HepG2 (cell line): ENCODE measurements around the gene CKB. TPM values are rescaled to one million over a fixed set of nuclear protein-coding genes. Genes with fewer than 3 reads are reported as not detected.

ENCODE experiments used
- GATAD2A ChIP-seq: IDR thresholded peaks from 2 replicates; pipeline ENCODE4 v1.6.1; 2016
- HOXD1 ChIP-seq: sonication (generic); formaldehyde crosslinking; IDR thresholded peaks from 2 replicates; pipeline ENCODE4 v1.5.0; 2020; ENCODE audit warnings: missing genetic modification reagents
- MATR3 ChIP-seq: sonication (generic); formaldehyde crosslinking; IDR thresholded peaks from 2 replicates; pipeline ENCODE4 v1.4.0; 2020; ENCODE audit warnings: missing genetic modification reagents
- NFYB ChIP-seq: sonication (generic); formaldehyde crosslinking; IDR thresholded peaks from 2 replicates; pipeline ENCODE4 v1.4.0; 2020; ENCODE audit warnings: missing genetic modification reagents
- PPARG ChIP-seq: conservative IDR thresholded peaks from 2 replicates; pipeline ENCODE4 v1.6.1; 2016; ENCODE audit warnings: missing biosample characterization, missing genetic modification reagents
- RFXANK ChIP-seq: IDR thresholded peaks from 2 replicates; pipeline ENCODE4 v1.6.1; 2016
- SRSF1 ChIP-seq: fragments of 200-400 bp; formaldehyde crosslinking; optimal IDR thresholded peaks from 2 replicates; pipeline ENCODE3; 2017; ENCODE audit warnings: mild to moderate bottlenecking, low read depth, low read length, moderate library complexity
- ZNF451 ChIP-seq: sonication (generic); formaldehyde crosslinking; IDR thresholded peaks from 2 replicates; pipeline ENCODE4 v1.5.0; 2020; ENCODE audit warnings: mild to moderate bottlenecking, missing genetic modification reagents
- ZNF501 ChIP-seq: sonication (generic); formaldehyde crosslinking; IDR thresholded peaks from 2 replicates; pipeline ENCODE4 v1.5.1; 2020; ENCODE audit warnings: mild to moderate bottlenecking, moderate library complexity, missing genetic modification reagents
- ZNF547 ChIP-seq: sonication (generic); formaldehyde crosslinking; IDR thresholded peaks from 2 replicates; pipeline ENCODE4 v1.5.1; 2020; ENCODE audit warnings: mild to moderate bottlenecking, missing genetic modification reagents
- ZNF773 ChIP-seq: sonication (generic); formaldehyde crosslinking; IDR thresholded peaks from 2 replicates; pipeline ENCODE4 v1.4.0; 2020; ENCODE audit warnings: missing genetic modification reagents, borderline replicate concordance
- ZSCAN25 ChIP-seq: sonication (generic); formaldehyde crosslinking; IDR thresholded peaks from 2 replicates; pipeline ENCODE4 v1.8.0; 2022; ENCODE audit warnings: mild to moderate bottlenecking, missing genetic modification reagents
- polyA plus RNA-seq, 8 experiments: library from polyadenylated mRNA; depleted of rRNA in 3 of 8; stranded (reverse) in 7 of 8; unstranded in 1 of 8; fragments of >200 nt; fragmentation: Illumina TruSeq in 4 of 8; extraction: Trizol in 4 of 8; gene quantifications; 2 replicates each; pipeline versions ENCODE4 v1.2.1 to v1.2.3, GENCODE V29; 2011 to 2016; ENCODE audit warnings: low read depth in 4 of 8, missing spikeins in 1 of 8, mixed read lengths in 1 of 8; ENCODE audit not compliant: insufficient read depth in 1 of 8
- total RNA-seq, 5 experiments: library from RNA; depleted of rRNA; stranded (reverse); fragments of >200 nt; fragmentation: Illumina TruSeq; extraction: Trizol; gene quantifications; 2 replicates each; pipeline ENCODE4 v1.2.3, GENCODE V29; 2016; ENCODE audit warnings: low read depth in 1 of 5
- TF ChIP-seq, protein P1 (sequence below): sonication (generic); formaldehyde crosslinking; IDR thresholded peaks from 2 replicates; pipeline ENCODE4 v1.4.0; 2020; ENCODE audit warnings: missing genetic modification reagents
- TF ChIP-seq, protein P2 (sequence below): sonication (generic); formaldehyde crosslinking; conservative IDR thresholded peaks from 2 replicates; pipeline ENCODE4 v1.4.0; 2020; ENCODE audit warnings: missing genetic modification reagents
- TF ChIP-seq, protein P3 (sequence below): sonication (generic); formaldehyde crosslinking; IDR thresholded peaks from 2 replicates; pipeline ENCODE4; 2020; ENCODE audit warnings: missing genetic modification reagents, mild to moderate bottlenecking, borderline replicate concordance
- TF ChIP-seq, protein P4 (sequence below): sonication (generic); formaldehyde crosslinking; IDR thresholded peaks from 2 replicates; pipeline ENCODE4 v1.4.0; 2020; ENCODE audit warnings: missing genetic modification reagents
- TF ChIP-seq, protein P5 (sequence below): sonication (generic); formaldehyde crosslinking; IDR thresholded peaks from 2 replicates; pipeline ENCODE4 v1.4.0; 2020; ENCODE audit warnings: mild to moderate bottlenecking, missing genetic modification reagents
- TF ChIP-seq, protein P6 (sequence below): sonication (generic); formaldehyde crosslinking; IDR thresholded peaks from 2 replicates; pipeline ENCODE4 v1.8.1; 2023; ENCODE audit warnings: mild to moderate bottlenecking, missing genetic modification reagents

CKB gene
- total and polyA plus RNA-seq, 2 of the 13 experiments (the other 11 are each of a cell fraction or from before 2014, with no cell fraction given): 82.3 to 217 TPM

DNA sequence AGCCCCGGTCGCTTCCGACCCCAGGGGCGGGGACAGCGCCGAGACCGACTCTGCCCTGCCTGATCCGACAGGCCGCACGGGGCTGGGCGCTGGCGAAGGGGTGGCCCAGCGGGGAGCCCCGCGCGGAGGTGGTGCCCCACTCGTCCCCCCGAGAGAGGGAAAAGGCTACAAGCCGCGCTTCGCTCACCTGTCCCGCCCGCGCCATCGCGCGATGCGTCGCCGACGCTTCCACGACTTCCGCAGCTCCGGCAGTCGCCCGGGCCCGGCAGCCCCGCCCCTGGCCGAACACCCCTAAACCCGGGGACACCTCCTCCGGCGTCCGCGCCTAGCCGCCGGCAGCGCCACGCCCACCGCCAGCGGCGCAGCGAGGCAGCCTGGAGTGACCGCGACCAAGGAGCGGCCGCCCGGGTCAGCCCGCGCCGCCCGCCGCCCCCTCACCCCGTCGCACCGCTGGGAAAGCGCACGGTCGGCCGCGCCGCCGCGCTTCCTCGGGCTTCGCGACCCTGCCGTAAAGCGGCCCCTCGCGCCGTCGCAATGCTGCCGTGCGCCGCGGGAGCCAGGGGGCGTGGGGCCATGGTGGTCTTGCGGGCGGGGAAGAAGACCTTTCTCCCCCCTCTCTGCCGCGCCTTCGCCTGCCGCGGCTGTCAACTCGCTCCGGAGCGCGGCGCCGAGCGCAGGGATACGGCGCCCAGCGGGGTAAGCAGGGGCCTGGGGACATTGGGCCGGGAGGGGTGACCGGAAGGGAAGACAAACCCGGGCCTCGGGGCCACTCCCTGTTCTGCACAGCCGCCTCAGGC is 40.0 kb upstream of the CKB start, which contains the start of the genes BAG5 and COA8 (continued):
- peak; percentile 71 for TF ChIP-seq ZNF547
- TF ChIP-seq NFYB (CRISPR knock-in tag): no peak
- 0 out of 2 replicates have a peak, but pooled peaks have one; percentile 11 for TF ChIP-seq GATAD2A
- TF ChIP-seq ZNF451 (CRISPR knock-in tag): peak; percentile 86; the same call in 1 of the 2 replicates
- no peak for TF ChIP-seq RFXANK (CRISPR knock-in tag)
- TF ChIP-seq, protein P1, sequence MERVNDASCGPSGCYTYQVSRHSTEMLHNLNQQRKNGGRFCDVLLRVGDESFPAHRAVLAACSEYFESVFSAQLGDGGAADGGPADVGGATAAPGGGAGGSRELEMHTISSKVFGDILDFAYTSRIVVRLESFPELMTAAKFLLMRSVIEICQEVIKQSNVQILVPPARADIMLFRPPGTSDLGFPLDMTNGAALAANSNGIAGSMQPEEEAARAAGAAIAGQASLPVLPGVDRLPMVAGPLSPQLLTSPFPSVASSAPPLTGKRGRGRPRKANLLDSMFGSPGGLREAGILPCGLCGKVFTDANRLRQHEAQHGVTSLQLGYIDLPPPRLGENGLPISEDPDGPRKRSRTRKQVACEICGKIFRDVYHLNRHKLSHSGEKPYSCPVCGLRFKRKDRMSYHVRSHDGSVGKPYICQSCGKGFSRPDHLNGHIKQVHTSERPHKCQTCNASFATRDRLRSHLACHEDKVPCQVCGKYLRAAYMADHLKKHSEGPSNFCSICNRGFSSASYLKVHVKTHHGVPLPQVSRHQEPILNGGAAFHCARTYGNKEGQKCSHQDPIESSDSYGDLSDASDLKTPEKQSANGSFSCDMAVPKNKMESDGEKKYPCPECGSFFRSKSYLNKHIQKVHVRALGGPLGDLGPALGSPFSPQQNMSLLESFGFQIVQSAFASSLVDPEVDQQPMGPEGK (CRISPR knock-in tag): peak; percentile 94
- no peak; the same call in 1 of the 2 replicates for TF ChIP-seq PPARG (CRISPR knock-in tag)
- TF ChIP-seq, protein P2, sequence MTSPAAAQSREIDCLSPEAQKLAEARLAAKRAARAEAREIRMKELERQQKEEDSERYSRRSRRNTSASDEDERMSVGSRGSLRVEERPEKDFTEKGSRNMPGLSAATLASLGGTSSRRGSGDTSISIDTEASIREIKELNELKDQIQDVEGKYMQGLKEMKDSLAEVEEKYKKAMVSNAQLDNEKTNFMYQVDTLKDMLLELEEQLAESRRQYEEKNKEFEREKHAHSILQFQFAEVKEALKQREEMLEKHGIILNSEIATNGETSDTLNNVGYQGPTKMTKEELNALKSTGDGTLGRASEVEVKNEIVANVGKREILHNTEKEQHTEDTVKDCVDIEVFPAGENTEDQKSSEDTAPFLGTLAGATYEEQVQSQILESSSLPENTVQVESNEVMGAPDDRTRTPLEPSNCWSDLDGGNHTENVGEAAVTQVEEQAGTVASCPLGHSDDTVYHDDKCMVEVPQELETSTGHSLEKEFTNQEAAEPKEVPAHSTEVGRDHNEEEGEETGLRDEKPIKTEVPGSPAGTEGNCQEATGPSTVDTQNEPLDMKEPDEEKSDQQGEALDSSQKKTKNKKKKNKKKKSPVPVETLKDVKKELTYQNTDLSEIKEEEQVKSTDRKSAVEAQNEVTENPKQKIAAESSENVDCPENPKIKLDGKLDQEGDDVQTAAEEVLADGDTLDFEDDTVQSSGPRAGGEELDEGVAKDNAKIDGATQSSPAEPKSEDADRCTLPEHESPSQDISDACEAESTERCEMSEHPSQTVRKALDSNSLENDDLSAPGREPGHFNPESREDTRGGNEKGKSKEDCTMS (CRISPR knock-in tag): no peak
- TF ChIP-seq, protein P3, sequence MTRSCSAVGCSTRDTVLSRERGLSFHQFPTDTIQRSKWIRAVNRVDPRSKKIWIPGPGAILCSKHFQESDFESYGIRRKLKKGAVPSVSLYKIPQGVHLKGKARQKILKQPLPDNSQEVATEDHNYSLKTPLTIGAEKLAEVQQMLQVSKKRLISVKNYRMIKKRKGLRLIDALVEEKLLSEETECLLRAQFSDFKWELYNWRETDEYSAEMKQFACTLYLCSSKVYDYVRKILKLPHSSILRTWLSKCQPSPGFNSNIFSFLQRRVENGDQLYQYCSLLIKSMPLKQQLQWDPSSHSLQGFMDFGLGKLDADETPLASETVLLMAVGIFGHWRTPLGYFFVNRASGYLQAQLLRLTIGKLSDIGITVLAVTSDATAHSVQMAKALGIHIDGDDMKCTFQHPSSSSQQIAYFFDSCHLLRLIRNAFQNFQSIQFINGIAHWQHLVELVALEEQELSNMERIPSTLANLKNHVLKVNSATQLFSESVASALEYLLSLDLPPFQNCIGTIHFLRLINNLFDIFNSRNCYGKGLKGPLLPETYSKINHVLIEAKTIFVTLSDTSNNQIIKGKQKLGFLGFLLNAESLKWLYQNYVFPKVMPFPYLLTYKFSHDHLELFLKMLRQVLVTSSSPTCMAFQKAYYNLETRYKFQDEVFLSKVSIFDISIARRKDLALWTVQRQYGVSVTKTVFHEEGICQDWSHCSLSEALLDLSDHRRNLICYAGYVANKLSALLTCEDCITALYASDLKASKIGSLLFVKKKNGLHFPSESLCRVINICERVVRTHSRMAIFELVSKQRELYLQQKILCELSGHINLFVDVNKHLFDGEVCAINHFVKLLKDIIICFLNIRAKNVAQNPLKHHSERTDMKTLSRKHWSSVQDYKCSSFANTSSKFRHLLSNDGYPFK (CRISPR knock-in tag): peak; percentile 43; the same call in 1 of the 2 replicates
- TF ChIP-seq, protein P4, sequence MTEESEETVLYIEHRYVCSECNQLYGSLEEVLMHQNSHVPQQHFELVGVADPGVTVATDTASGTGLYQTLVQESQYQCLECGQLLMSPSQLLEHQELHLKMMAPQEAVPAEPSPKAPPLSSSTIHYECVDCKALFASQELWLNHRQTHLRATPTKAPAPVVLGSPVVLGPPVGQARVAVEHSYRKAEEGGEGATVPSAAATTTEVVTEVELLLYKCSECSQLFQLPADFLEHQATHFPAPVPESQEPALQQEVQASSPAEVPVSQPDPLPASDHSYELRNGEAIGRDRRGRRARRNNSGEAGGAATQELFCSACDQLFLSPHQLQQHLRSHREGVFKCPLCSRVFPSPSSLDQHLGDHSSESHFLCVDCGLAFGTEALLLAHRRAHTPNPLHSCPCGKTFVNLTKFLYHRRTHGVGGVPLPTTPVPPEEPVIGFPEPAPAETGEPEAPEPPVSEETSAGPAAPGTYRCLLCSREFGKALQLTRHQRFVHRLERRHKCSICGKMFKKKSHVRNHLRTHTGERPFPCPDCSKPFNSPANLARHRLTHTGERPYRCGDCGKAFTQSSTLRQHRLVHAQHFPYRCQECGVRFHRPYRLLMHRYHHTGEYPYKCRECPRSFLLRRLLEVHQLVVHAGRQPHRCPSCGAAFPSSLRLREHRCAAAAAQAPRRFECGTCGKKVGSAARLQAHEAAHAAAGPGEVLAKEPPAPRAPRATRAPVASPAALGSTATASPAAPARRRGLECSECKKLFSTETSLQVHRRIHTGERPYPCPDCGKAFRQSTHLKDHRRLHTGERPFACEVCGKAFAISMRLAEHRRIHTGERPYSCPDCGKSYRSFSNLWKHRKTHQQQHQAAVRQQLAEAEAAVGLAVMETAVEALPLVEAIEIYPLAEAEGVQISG: peak; percentile 85
- TF ChIP-seq, protein P5, sequence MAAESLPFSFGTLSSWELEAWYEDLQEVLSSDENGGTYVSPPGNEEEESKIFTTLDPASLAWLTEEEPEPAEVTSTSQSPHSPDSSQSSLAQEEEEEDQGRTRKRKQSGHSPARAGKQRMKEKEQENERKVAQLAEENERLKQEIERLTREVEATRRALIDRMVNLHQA: no peak
- TF ChIP-seq ZSCAN25: peak; percentile 54; the same call in 1 of the 2 replicates
- no peak for TF ChIP-seq MATR3
- TF ChIP-seq, protein P6, sequence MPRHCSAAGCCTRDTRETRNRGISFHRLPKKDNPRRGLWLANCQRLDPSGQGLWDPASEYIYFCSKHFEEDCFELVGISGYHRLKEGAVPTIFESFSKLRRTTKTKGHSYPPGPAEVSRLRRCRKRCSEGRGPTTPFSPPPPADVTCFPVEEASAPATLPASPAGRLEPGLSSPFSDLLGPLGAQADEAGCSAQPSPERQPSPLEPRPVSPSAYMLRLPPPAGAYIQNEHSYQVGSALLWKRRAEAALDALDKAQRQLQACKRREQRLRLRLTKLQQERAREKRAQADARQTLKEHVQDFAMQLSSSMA (CRISPR knock-in tag): no peak; the same call in 1 of the 2 replicates
- 0 out of 2 replicates have a peak, but pooled peaks have one; percentile 6 for TF ChIP-seq ZNF501 (CRISPR knock-in tag)
- peak; percentile 32; the same call in 1 of the 2 replicates for TF ChIP-seq ZNF773 (CRISPR knock-in tag)
- no peak for TF ChIP-seq SRSF1
- TF ChIP-seq HOXD1 (CRISPR knock-in tag): peak; percentile 32; the same call in 1 of the 2 replicates
